ENCODE data around the gene TBC1D20. TPM values are rescaled to one million over a fixed set of nuclear protein-coding genes. Genes with fewer than 3 reads are reported as not detected.

The TBC1D20 gene
- total RNA-seq, 4 donors from 2014 or later = 34.9 to 47.7 (median 41.7) TPM

- peaks cover 5 to 10% (median 9%) of the 10 kb centered on the region in 4 donors for H3K4me1 ChIP-seq
- 97% methylated on average over 3 of the region's 3 CpGs for WGBS
Measured at GRCh38 chr20:403582-403957, 58.8 kb downstream of the TBC1D20 start.

GRCh38 chr20:402898-403581 is 59.3 kb downstream of the TBC1D20 start:
- Histone ChIP-seq H3K36me3 (peaks cover 0 to under 1% (median 0%) of the 10 kb centered on the region in 4 donors), H3K4me1 (peaks cover 5 to 9% (median 8%) of the 10 kb centered on the region in 4 donors), H3K9me3 (no peaks in the 10 kb centered on the region), H3K27me3 (no peaks in the 10 kb centered on the region), H3K27ac (replicated peaks in 1 of 4) (no peak overlapping the region), H3K4me3 (no peak overlapping the region)
- 95% methylated on average over 6 of the region's 6 CpGs for WGBS
- DNase-seq (ENCODE audit: extremely low spot score) = no peak
- TF ChIP-seq CTCF (IDR thresholded peaks at IDR 0.05) (no peak), POLR2A (IDR thresholded peaks at IDR 0.05; ENCODE audit: low read depth) (no peak), EP300 (IDR thresholded peaks at IDR 0.05) (no peak), POLR2AphosphoS5 (IDR thresholded peaks at IDR 0.05) (no peak)
- intact Hi-C loops (cut with DNase I) = no loop called here

More at GRCh38 chr20:403582-403957, 58.8 kb downstream of the TBC1D20 start:
- Histone ChIP-seq H3K9me3 (no peaks in the 10 kb centered on the region), H3K27me3 (no peaks in the 10 kb centered on the region), H3K36me3 (no peaks in the 10 kb centered on the region), H3K4me3 (no peak overlapping the region), H3K27ac (replicated peaks in 1 of 4) (no peak overlapping the region)
- intact Hi-C loops (cut with DNase I) = no loop called here
- TF ChIP-seq POLR2AphosphoS5 (IDR thresholded peaks at IDR 0.05) (no peak), POLR2A (IDR thresholded peaks at IDR 0.05; ENCODE audit: low read depth) (no peak), CTCF (IDR thresholded peaks at IDR 0.05) (no peak), EP300 (IDR thresholded peaks at IDR 0.05) (no peak)
- DNase-seq (ENCODE audit: extremely low spot score) = no peak

- 75% methylated on average over 2 of the region's 2 CpGs for whole genome bisulfite sequencing
- TF ChIP-seq POLR2A (IDR thresholded peaks at IDR 0.05; ENCODE audit: low read depth) (no peak), CTCF (IDR thresholded peaks at IDR 0.05) (no peak), EP300 (IDR thresholded peaks at IDR 0.05) (no peak), POLR2AphosphoS5 (IDR thresholded peaks at IDR 0.05) (no peak)
- Histone ChIP-seq H3K36me3 (peaks cover 0 to 4% (median under 1%) of the 10 kb centered on the region in 4 donors), H3K27ac (replicated peaks in 1 of 4) (no peak overlapping the region), H3K4me3 (no peak overlapping the region), H3K9me3 (no peaks in the 10 kb centered on the region), H3K4me1 (peaks cover 5 to 8% (median 7%) of the 10 kb centered on the region in 4 donors), H3K27me3 (no peaks in the 10 kb centered on the region)
- no peak for DNase-seq (ENCODE audit: extremely low spot score)
- intact Hi-C loops (cut with DNase I) = no loop called here
Measured at GRCh38 chr20:402496-402885, 59.8 kb downstream of the TBC1D20 start.

GRCh38 chr20:401682-402495 is 60.4 kb downstream of the TBC1D20 start:
- H3K27me3 ChIP-seq = no peaks in the 10 kb centered on the region
- no peak for DNase-seq (ENCODE audit: extremely low spot score)
- H3K9me3 ChIP-seq = no peaks in the 10 kb centered on the region
- peaks cover 0 to 10% (median 6%) of the 10 kb centered on the region in 4 donors for H3K36me3 ChIP-seq
- H3K4me3 ChIP-seq = no peak overlapping the region
- H3K4me1 ChIP-seq = peaks cover 0 to 2% (median 1%) of the 10 kb centered on the region in 4 donors
- TF ChIP-seq EP300 (IDR thresholded peaks at IDR 0.05) (no peak), POLR2AphosphoS5 (IDR thresholded peaks at IDR 0.05) (no peak), POLR2A (IDR thresholded peaks at IDR 0.05; ENCODE audit: low read depth) (no peak), CTCF (IDR thresholded peaks at IDR 0.05) (no peak)
- 86% methylated on average over 9 of the region's 9 CpGs for WGBS
- intact Hi-C loops (cut with DNase I) = no loop called here
- H3K27ac ChIP-seq (replicated peaks in 1 of 4) = no peak overlapping the region
